Daoy (cell line): ENCODE measurements around the gene UROC1. TPM values are rescaled to one million over a fixed set of nuclear protein-coding genes. Genes with fewer than 3 reads are reported as not detected.
A peak's percentile ranks its signal among the peaks of the same experiment; 100 is the strongest.

Experiments used
- DNase-seq: peaks from one replicate; pipeline ENCODE4 v3.0.0-alpha.2; 2015; ENCODE audit warnings: low read depth
- total RNA-seq: library from RNA; depleted of rRNA; stranded (reverse); fragments of >200 nt; shearing (Covaris generic); gene quantifications from 2 replicates; pipeline ENCODE4 v1.2.3, GENCODE V29; 2014

The UROC1 gene
- total RNA-seq, 1 experiment from 2014 or later, result not detected

DNA sequence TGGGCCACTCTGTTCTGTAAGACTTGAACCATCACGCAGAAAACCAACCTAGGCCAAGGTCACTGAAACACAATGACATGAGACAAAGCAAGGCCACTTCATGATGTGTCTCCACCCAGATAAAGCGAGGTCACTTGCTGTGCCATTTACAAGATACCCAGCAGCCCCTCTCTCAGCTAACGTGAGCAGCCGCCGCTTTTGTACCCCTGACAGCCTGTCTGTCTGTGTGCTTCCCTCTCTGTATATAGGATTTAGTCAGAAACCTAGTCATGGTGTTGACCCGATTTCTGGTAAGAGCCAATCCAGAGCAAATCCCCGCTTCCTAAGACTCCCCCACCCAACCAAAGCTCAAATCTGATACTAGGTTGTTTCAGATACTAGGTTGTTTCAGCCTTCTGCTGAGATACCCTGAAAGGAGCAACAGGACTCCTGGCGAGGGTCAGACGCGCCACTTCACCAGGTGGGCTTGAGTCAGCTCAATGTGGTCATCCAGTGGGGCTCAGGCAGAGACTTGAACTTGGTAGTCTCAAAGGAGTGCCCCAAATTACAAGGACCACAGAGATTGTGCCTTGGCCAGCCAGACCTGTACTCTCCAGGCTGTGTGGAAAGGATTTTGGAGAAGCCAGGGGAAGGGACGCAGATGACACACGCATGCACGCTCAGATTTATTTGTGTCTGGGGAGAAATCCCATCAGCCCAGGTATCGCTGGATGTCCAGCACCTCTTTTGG lies 38.8 kb downstream of the UROC1 start:
- DNase-seq, result no peak

DNA sequence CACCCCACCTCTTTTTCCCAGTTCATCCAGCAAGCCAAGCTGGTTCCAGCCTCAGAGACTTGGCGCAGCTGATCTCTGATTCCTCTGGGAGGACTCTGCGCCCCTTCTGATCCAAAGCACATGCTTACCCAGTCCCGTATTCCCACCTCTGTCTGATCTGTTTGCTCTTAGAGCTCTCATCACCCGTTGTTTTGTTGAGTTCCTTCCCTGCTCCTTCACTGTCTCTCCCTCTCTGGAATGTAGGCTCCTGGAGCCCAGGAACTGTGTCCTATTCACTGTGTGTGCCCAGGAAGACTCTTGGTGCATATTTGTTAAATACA lies 40.6 kb downstream of the UROC1 start:
- no peak for DNase-seq

DNA sequence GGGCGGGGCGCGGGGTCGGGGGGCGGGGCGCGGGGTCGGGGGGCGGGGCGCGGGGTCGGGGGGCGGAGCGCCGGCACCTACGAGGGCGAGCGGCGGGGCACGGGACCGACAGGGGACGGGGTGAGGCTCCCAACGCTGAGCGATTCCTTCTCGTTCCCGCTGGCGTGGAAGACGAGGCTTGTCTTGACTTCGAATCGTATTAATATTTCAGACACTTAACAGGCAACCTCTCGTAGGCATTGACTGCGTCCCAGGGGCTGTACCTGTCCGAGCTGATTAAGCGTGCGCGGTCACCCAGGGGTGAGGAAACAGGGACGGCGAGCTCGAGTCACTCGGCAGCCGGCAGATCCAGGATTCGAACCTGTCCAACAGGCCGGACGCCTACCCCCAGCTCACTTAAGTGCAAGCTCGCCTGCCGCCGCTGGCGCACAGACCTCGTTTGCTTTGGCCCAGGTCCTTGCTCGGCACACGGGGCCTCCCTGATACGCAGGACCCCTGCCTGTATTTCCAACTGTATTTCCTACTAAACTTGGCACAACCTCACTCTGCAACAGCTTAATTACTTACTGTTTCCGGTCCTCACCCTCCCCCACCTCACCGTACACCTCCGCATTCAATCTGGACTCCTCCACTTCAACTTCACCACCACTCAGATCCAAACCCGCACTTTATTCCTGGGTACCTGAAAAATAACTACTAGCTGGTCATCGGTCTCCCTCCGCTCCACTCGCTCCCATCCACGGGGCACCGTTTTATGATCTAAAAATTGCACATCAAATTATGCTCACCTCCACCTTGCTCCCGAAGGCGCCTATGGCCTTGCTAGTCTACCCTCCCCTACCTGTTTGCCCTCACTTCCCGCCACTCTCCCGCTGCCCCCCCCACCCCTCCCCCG lies 41.2 kb downstream of the UROC1 start:
- DNase-seq, result no peak

- DNase-seq, result peak; percentile 99
Observed at GRCh38 chr3:126475413-126476114, 42.0 kb downstream of the UROC1 start, which contains the start of gene ZXDC. Gene ZXDC, minus strand, starts transcription at chr3:126475891. Its CDS starts 26 bp downstream, at chr3:126475865.

DNA sequence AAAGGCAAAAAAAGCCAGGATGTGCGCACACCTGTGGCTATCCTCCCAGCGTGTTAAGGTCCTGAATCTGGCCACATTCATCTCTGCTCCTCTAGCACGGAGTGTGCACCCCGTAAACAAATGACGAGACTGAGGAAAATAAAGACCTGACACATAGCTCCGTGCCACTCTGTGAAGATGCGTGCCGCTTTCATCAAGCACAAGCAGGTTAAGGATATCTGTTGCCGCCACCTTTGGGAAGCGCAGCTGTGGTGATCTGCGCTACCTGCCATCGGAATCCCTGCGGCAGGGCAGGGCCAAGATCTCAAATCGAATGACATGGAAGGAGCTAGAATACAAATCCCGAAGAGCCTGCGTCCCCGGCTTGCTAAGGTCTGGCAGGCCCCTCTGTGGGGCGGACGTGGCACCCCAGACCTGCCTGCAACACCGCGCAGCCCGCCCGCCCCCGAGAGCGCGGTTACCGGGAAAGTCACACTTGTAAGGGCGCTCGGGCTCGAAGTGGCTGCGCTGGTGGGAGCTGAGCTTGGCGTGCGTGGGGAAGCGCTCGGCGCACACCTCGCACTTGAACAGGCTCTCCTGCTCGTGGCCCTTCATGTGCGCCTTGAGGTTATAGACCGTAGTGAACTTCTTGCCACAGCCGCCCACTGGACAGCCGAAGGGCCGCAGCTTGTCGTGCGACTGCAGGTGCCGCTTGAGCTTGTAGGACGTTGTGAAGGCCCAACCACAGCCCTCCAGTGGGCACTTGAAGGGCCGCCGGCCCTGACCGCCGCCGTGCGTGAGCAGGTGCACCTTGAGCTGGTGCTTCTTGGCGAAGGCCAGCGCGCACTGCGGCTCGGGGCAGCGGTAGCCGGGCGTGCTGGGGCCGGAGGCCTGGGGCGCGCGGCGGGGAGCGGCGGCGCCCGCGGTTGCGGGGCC lies 42.8 kb downstream of the UROC1 start:
- peak; percentile 40 for DNase-seq

DNA sequence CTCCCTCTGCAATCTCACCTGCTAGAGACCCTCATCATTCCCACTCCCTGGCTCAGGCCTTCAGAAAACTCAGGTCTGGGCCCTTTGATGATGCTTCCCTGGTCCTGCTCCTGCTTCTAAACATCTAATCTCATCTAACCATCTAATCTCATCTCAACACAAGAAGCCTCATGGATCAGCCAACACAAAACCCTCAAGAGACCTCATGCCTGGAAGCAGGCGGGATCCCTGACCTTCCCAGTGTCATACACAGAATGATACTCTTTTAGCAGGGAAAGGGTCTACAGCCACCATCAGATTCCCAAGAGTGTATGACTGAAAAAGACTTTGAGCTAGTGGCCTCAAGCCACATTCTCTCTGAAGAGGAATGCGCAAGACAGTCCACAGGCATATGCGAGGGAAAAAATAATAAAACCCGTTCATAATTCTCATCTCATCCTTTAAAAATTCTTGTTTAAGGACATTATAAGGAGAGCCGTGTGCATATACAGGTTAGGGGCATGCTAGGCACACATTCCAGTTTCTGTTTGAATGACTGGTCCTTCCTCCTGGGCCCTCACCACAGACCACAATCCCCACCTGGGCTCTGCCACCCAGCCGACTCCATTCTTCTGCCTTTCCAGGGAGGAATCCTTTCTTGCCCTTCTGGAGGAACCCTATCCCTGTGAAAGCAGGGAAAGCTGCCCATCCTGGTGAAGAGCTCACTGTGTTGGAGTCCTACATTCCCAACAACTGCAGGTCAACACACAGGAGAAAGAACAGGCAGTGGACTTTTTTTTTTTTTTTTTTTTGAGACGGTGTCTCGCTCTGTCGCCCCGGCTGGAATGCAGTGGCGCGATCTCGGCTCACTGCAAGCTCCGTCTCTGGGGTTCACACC lies 44.0 kb downstream of the UROC1 start:
- no peak for DNase-seq

DNA sequence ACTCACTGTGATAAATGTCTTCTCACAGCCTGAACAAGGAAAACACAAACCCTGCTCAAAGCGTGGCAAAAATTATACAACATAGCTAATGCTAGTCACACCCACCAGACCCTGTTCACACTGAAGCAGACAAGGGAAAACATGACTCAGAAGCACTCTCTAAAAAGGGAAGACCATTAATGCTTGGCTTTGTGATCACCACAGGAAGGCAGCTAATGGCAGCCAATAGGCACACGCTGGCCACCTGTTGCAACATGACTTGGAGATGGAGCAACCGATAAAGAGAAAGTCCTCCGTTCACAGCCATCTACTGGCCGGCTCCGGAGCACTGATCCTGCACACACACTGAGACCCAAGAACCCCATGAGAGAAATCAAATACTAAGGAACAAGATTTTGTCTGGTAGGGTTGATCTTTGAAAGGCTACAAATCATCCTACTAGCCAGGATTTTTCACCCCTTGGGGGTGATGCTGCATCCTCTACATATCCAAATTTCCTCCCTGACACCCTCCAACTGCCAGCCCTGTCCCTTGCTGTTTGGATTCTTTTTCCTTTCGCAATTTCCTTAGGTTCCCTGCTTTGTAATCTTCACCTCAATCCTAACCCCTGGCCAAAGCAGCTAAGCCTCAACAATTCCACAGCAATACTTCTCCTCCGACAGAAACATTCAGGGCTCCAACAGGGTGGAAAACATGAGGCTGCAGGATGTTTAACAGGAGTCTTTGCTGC lies 45.1 kb downstream of the UROC1 start:
- DNase-seq, result peak; percentile 77

- DNase-seq, result no peak
Observed at GRCh38 chr3:126469479-126469878, 48.1 kb downstream of the UROC1 start.

DNA sequence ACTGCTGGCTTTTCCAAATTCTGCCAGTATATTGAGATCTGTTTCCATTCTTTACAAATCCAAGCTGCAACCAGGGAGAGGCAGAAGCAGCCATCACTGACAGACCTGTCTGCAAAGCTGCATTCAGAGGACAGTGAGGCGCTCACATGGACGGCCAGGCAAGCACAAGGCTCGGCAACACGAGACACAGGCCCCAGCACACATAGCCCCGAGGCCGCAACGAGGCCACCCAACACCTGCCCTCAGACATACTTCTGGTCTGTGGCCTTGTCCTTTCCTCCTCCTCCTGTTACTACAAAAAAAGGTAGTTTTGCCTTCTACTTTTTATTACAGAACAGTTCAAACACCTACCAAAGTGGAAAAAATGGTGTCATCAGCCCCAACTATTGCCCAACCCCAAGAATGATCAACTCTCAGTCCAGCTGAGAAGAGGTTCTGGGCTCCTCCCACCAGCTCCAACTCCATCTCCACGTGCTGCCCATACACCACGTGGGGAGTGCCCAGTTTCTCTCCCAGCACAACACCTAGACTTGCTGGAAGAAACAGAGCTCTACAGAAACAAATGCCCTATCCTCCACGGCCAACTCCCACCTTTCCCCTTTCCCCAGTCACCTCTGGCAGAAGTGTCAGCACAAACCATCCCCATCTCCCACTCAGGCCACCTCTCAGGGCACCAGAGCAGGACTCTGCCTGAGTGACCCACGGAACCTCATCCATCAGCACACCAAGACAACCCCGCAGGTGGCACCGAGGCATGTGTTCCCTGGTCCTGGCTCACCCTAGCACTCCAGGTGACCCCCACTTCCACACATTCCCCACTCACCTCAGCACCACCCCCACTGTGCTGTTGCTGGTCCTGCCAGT lies 49.3 kb downstream of the UROC1 start:
- no peak for DNase-seq

- DNase-seq, result no peak
Observed at GRCh38 chr3:126467611-126467955, 50.0 kb downstream of the UROC1 start.

DNA sequence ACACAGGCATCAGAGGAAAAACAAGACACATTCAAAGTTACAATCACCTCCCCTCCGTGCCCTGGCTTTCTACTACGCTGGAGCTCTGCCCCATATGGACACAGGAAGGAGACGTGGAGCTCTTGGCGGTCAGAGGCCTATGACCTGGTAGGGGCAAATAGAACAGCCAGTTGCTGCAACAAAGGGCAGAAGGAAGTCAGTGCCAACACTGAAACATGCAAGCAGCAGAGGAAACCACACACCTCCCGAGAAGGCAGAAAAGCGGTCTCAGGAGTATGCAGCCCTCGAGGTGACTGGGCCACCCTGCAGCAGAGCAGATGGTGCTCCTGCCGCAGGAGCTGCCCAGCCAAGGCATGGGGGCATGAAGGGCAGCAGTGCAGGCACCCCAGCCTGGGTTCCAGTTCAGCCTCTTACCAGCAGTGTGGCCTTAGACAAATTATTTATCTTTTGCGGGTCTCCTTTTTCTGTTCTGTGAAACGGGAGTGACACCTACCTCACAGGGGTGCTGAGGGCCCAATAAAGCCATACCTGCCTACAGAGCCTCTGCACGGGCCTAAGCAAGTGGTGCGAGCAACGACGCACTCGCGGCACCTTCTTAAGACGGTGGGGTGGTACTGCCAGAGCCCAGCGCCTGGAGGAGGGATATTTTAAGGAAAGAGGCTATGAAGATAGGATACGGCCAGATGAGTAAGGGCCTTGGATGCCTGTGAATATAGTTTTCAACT lies 50.5 kb downstream of the UROC1 start:
- no peak for DNase-seq

- DNase-seq, result no peak
Observed at GRCh38 chr3:126465928-126466544, 51.5 kb downstream of the UROC1 start.

GRCh38 chr3:126464997-126465396 lies 52.6 kb downstream of the UROC1 start:
- DNase-seq, result no peak

GRCh38 chr3:126464494-126464893 lies 53.1 kb downstream of the UROC1 start:
- DNase-seq, result no peak

DNA sequence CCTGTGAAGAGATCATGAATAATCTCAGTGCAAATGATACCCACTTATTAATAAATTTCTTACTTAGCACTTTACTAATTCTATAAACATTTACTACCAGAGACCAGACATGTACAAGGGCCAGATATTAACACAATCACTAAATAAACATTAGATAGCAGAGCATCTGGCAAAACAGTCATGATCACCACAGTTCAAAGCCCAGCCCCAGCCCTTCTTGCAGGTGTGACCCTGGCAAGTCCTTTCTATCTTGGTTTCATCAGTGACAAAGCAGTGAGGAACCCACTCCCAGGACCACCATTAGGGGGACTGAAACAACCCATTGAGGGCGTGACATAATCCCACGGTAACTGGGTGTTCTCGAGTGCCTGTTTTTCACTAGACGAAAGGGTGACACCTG lies 53.5 kb downstream of the UROC1 start:
- DNase-seq, result no peak

DNA sequence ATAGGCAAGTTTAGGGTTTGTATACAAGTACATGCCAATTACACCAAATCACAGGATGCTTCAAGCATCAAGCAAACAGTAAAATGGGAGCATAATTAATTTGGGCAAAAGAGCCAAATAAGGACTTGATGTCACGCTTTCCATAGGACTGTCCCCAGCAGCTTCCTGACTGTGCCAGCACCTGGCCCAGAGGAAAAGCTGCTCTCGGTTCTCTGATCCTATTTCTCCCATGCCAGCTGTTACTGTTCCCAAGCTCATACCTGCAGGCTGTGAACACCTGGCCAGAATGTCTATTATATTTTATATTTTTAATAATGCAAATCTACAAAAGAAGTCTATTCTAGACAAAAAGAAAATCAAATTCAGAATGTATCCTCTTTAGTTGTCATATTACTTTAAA lies 54.1 kb downstream of the UROC1 start:
- DNase-seq, result no peak

GRCh38 chr3:126461450-126462070 lies 56.0 kb downstream of the UROC1 start:
- DNase-seq, result no peak
